ENCODE measurements around the gene NPAS3.

NPAS3 gene

GRCh38 chr14:33317675-33318074 is 379.0 kb downstream of the NPAS3 start:
- DNase-seq (ENCODE audit: low read depth in 2 of 2), result no peak

- no peak for DNase-seq (ENCODE audit: low read depth in 2 of 2)
Measured at GRCh38 chr14:33323979-33324378, 385.3 kb downstream of the NPAS3 start.

DNA sequence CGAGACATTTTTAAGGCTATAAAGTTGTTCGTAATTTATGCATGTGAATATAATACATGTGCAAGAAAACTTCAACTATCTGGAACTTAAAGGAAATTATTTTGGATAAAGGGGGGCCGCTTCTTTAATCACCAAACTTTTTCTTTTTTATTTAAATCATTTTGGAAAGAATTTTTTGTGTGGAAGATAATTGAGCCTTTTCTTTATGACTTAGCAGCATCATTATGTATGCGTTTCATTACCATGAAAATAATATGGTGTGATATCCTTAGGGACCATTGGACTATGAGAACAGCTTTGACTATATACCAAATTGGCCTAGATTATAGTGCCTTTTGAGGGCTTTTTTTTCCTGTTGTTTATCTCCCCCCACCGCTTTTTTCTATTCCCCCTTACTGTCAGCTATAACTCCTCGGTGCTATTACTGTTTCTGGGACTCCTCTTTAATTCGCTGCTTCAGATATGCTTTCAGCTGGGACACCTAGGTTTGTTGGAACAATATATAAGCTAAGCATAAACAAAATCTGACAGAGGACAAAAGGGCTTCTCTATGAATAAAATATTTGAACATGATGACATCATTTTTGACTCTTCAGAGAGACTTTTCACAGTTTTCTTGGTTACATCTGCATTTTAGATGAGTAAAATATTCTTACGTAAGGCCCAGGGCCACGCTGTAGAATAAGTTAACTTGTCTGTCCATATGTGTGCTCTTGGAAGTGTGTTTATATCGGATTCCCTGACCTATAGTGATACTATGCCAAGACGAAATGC is 392.7 kb downstream of the NPAS3 start:
- DNase-seq (ENCODE audit: low read depth in 2 of 2), result no peak

GRCh38 chr14:33332497-33332896 is 393.8 kb downstream of the NPAS3 start:
- no peak for DNase-seq (ENCODE audit: low read depth in 2 of 2)

- no peak for DNase-seq (ENCODE audit: low read depth in 2 of 2)
Measured at GRCh38 chr14:33335366-33335765, 396.7 kb downstream of the NPAS3 start.

GRCh38 chr14:33342299-33342974 is 403.8 kb downstream of the NPAS3 start:
- no peak for DNase-seq (ENCODE audit: low read depth in 2 of 2)

DNA sequence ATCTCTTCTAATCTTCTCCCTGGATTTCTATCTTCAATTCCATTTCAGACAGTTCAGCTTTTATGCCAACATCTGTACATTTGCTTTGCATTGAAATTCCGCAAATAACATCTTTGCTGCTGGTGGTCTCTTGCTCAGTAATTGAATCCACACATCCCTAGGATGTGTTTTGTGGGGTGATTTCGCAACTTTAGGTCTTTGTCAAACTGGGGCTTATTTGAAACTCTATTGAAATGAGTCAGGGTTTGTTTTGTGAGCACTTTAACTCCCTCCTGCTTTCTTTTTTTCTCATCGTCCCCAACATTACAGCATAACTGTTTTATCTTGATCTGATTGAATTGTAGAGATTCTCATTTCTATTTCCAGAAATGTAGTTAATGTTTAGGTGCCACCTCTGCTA is 404.3 kb downstream of the NPAS3 start:
- DNase-seq (ENCODE audit: low read depth in 2 of 2), result no peak

DNA sequence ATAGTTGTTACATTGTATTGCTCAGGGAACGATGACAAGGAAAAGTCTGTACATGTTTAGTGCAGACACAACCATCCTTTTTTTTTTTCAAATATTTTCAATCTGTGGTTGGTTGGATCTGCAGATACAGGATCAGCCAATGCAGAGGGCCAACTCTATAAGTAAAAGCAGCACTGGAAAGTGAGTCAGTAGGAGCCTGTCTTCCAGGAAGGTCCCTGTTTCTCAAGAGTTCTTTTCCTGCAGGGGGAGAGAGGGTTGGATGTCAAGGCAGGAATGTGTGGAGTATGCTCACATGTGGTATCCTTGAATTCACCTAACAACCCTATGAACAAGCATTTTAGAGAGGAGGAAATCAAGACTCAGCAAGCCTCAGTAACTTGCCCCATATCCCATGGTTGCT is 409.1 kb downstream of the NPAS3 start:
- DNase-seq (ENCODE audit: low read depth in 2 of 2), result no peak

GRCh38 chr14:33348510-33348909 is 409.8 kb downstream of the NPAS3 start:
- no peak for DNase-seq (ENCODE audit: low read depth in 2 of 2)

DNA sequence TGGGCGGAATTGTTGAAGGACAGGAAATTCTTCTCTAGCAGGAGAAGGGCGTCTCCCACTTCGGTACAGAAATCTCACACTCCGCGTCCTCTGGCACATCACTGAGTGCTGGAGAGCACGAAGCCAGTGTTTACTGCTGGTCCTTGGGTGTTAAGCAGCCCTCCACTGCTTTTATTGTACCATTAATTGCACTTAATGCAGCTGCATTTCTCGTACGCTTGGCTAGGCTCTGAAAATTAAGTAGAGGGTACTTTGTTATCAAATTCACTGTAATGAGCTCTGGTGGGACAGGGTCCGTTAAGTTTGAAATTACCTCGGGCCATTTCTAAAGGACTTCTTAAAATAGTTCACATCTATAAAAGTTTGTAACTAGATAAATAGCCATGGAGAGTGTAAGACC is 411.2 kb downstream of the NPAS3 start:
- no peak for DNase-seq (ENCODE audit: low read depth in 2 of 2)

DNA sequence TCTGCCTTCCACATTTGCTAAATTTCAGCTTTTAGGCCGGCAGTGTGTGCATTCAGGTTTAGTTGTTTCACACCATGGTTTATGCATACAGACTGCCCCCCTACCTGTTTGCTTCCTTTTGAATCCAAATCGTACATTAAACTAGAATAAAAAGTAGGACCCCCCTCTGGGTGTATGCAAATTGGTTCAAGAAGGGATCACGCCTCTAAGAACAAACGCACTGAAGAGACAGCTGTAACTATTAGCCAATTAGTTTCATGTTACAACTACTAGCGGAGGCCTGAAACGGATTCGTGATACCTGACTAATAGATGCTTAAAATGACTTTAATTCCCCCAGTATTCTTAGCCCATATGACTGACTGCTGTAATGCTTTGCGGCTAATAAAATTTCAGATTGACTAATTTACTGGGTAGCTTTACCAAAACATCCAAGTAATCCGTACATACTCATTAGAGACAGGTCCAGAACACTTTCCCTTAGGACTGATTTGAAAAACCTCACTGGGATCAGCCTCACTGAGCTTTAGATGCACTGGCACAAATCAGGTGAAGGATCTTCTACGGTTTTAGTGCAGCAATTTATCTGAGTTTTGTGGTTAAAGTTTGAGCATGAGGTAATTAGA is 411.8 kb downstream of the NPAS3 start:
- DNase-seq (ENCODE audit: low read depth in 2 of 2), result no peak

GRCh38 chr14:33352821-33353220 is 414.1 kb downstream of the NPAS3 start:
- no peak for DNase-seq (ENCODE audit: low read depth in 2 of 2)

DNA sequence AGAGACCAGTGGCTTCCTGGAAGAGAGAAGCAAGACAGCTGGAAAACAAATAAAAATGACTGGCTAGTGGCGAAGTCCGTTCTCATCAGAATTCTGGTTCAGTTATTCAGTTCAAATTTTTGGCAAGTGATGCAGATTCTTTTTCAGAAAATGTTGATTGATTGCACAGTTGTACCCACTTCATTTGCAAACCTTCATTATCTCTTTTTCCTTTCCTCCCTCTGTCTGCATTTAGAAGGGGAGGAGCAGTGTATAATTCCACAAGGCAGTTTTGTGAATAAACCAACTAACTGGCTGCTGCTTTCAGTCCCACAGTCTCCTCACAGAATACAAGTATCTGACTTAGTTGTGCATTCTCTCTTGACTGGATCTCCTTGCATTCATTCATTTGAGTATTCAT is 417.5 kb downstream of the NPAS3 start:
- DNase-seq (ENCODE audit: low read depth in 2 of 2), result no peak

DNA sequence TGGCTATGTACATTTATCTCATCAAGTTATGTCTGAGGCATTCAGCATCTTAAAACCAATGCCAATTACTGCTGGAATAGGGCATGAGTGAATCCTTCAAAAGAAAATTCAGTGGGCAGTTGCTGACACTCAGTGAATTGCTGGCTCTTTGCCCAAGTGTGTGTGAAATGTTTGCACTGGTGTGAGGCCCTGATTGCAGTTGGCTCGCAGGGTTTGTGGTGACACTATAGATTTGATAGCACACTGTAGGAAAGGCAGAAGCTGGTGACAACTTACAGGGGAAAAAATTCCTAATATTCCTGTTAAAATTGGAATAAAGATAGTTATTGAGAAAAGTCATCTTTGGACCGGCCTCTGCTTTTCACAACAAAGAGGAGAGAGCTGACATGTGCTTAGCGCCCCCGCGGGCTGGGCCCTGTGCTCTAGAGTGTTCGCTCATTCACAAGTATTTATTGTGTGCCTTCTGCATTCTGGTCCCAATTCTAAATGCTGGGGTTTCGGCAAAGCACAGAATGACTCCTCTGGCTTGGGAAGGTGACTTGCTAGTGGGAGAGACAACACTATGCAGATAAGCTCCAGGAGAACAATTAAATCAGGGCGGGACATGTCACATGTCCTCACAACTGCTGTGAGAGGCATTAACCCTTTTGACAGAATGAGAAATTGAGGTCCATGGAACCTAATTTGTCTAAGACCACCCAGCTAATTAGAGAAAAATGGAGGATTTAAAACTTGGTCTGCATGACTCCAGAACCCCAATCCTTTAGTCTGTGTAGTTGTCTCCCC is 418.7 kb downstream of the NPAS3 start:
- no peak for DNase-seq (ENCODE audit: low read depth in 2 of 2)

DNA sequence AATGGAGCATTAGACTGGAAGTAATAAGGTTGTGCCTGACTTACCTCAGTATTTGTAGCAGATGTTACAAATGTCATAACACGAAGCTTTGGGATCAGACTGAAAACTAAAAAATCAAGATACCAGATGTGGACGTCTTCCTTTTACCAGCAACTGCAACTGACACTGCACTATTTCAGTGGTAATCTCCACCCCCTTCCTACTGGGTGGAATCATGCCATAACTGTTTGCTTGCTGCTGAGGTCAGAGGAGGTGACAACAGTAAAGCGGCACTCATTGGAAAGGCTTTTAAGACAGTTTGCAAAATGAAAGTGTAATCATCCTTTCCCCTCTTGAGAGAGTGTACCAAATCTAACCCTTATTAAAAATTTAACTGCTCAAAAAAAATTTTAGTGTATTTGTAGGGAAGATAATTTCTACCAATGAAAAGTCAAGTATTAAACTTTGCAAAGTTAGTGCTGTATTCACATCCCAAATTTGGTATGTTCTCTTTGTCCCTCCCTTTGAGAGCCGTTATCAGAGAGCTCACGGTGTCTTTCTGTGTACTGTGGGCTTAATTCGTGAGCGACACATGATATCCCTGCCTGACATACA is 420.7 kb downstream of the NPAS3 start:
- DNase-seq (ENCODE audit: low read depth in 2 of 2), result no peak

DNA sequence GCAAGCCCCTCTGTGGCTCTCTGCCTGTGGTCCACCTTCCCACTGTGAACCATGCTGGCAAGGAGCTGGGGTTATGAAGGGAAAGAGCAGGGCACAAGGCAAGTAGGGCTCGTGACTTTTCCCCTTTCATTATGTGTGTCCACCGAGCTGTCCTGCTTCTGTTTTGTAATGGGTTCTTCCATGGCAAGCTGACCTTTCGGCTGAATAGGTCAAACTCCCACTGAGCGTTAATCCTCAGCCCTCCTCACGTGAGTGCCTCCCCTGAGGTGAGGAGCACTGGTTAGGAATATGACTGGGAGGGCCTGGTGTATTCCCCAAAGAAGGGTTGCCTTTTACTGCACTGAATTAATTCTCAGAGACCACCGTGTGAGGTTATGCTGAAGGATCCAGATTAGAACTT is 424.3 kb downstream of the NPAS3 start:
- DNase-seq (ENCODE audit: low read depth in 2 of 2), result no peak

DNA sequence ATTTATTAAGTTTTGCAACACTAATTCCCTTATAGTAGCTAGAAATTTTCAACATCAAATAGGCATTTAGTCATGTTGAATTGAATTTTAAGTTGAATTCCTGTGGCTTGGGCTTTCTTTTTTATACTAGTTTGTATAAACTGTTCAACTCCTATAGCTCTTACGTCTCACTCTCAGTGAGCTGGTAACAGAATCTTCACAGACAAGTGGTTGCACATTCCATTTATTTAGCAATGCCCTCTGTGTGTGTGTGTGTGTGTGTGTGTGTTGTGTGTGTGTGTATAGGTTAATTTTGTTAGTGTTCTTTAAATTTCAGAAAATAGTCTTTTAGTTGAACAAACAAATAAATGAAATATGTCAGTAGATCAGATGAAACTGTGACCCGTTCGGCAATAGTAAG is 425.0 kb downstream of the NPAS3 start:
- no peak for DNase-seq (ENCODE audit: low read depth in 2 of 2)

- no peak for DNase-seq (ENCODE audit: low read depth in 2 of 2)
Measured at GRCh38 chr14:33364466-33364865, 425.8 kb downstream of the NPAS3 start.

GRCh38 chr14:33369041-33369440 is 430.4 kb downstream of the NPAS3 start:
- DNase-seq (ENCODE audit: low read depth in 2 of 2), result no peak

DNA sequence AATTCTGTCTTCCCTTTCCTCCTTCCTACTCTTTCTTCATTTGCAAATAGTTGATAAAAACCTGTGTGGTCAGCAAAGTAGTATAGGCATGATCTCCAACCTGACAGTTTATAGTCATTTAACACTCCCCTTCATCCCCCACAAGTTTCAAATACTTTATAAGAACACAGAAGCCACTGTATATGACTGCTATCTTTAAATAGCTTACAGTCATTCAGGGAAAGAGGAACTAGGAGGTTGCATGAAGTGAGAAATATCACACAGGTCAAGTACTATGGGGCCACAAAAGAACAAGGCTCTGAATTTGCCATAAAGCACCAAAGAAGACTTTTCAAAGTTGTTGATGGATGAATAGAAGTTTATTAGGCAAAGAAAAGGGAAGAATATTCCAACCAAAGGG is 431.3 kb downstream of the NPAS3 start:
- no peak for DNase-seq (ENCODE audit: low read depth in 2 of 2)

GRCh38 chr14:33370426-33370825 is 431.7 kb downstream of the NPAS3 start:
- no peak for DNase-seq (ENCODE audit: low read depth in 2 of 2)

DNA sequence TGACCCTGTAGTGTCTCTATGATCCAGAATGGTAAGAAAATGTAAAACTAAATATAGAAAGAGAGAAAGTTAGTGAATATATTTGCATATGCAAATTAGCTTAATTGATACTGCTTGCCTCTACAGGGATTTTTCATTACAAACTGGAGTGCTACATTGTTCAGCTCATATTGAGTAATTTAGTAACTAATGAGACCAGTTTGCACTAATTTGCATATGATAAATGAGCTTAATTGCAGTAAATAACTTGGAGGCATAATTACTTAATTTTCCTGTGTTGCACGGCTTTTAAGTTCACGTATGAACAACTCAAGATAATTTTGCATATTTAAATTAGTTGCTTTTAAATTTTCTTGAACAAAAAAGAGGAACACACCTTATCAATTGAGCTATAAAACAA is 436.5 kb downstream of the NPAS3 start:
- DNase-seq (ENCODE audit: low read depth in 2 of 2), result no peak
